Measurements from ENCODE around the gene MYO1E. TPM values are rescaled to one million over a fixed set of nuclear protein-coding genes. Genes with fewer than 3 reads are reported as not detected.

Gene MYO1E
- polyA plus RNA-seq, 1 donor from 2014 or later: 0.38 TPM

DNA sequence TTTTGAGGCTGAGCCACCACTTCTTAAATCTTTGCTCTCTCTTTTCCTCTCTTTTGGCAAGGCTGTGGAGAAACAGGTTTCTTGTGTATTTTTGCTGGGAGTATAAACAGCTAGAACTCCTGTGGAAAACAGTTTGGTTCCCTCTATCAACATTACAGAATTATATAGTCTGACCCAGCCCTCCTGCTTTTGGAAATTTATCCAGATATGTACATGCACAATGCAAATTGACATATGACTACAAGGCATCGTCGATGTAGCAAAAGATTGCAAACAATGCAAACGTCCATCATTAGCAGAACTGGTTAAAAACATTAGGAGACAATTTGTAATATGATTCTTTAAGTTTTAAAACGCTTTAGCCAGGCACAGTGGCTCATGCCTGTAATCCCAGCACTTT, 12.5 kb upstream of the MYO1E start:
- TF ChIP-seq EP300 (conservative IDR thresholded peaks at IDR 0.05; ENCODE audit: poor library complexity, severe bottlenecking) (no peak), POLR2AphosphoS5 (IDR thresholded peaks at IDR 0.05) (no peak), RAD21 (conservative IDR thresholded peaks at IDR 0.05) (no peak), MXI1 (conservative IDR thresholded peaks at IDR 0.05; ENCODE audit: poor library complexity, severe bottlenecking) (no peak), TAF1 (IDR thresholded peaks at IDR 0.05; ENCODE audit: low read depth) (no peak), REST (IDR thresholded peaks at IDR 0.05; ENCODE audit: borderline replicate concordance) (no peak), SMC3 (conservative IDR thresholded peaks at IDR 0.05; ENCODE audit: poor library complexity) (no peak), EZH2 (IDR thresholded peaks at IDR 0.05; ENCODE audit: borderline replicate concordance, insufficient read depth, low read length, poor library complexity, severe bottlenecking) (no peak)
- TF ChIP-seq, protein P1, sequence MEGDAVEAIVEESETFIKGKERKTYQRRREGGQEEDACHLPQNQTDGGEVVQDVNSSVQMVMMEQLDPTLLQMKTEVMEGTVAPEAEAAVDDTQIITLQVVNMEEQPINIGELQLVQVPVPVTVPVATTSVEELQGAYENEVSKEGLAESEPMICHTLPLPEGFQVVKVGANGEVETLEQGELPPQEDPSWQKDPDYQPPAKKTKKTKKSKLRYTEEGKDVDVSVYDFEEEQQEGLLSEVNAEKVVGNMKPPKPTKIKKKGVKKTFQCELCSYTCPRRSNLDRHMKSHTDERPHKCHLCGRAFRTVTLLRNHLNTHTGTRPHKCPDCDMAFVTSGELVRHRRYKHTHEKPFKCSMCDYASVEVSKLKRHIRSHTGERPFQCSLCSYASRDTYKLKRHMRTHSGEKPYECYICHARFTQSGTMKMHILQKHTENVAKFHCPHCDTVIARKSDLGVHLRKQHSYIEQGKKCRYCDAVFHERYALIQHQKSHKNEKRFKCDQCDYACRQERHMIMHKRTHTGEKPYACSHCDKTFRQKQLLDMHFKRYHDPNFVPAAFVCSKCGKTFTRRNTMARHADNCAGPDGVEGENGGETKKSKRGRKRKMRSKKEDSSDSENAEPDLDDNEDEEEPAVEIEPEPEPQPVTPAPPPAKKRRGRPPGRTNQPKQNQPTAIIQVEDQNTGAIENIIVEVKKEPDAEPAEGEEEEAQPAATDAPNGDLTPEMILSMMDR (IDR thresholded peaks at IDR 0.05; ENCODE audit: poor library complexity, severe bottlenecking): no peak
- no peaks in the 10 kb centered on the region for H3K36me3 ChIP-seq (ENCODE audit: insufficient read depth, low read length)
- H3K4me3 ChIP-seq (ENCODE audit: low read length): no peak overlapping the region
- H3K4me2 ChIP-seq (ENCODE audit: low read length): no peak overlapping the region
- H3K9me3 ChIP-seq (ENCODE audit: low read length): no peaks in the 10 kb centered on the region
- H3F3A ChIP-seq (ENCODE audit: insufficient read depth, low read length, poor library complexity, severe bottlenecking): no peaks in the 10 kb centered on the region
- H2AFZ ChIP-seq (ENCODE audit: low read depth, low read length): no peak overlapping the region
- no peak overlapping the region for H3K27ac ChIP-seq (ENCODE audit: low read length)
- no peaks in the 10 kb centered on the region for H4K20me1 ChIP-seq (ENCODE audit: insufficient read depth)
- no peaks in the 10 kb centered on the region for H3K9me2 ChIP-seq (ENCODE audit: insufficient read depth, low read length)
- H3K9ac ChIP-seq (ENCODE audit: low read length): no peak overlapping the region
- no peaks in the 10 kb centered on the region for H3K79me2 ChIP-seq (replicated peaks; ENCODE audit: insufficient read depth, low read length)
- H3K27me3 ChIP-seq (ENCODE audit: insufficient read depth, low read depth, low read length): no peaks in the 10 kb centered on the region

- no peaks in the 10 kb centered on the region for H3F3A ChIP-seq (ENCODE audit: insufficient read depth, low read length, poor library complexity, severe bottlenecking)
- no peak for TF ChIP-seq RAD21 (conservative IDR thresholded peaks at IDR 0.05)
- TF ChIP-seq POLR2AphosphoS5 (IDR thresholded peaks at IDR 0.05): no peak
- TF ChIP-seq, protein P1 (IDR thresholded peaks at IDR 0.05; ENCODE audit: poor library complexity, severe bottlenecking): no peak
- no peak for TF ChIP-seq SMC3 (conservative IDR thresholded peaks at IDR 0.05; ENCODE audit: poor library complexity)
- TF ChIP-seq EP300 (conservative IDR thresholded peaks at IDR 0.05; ENCODE audit: poor library complexity, severe bottlenecking): no peak
- TF ChIP-seq REST (IDR thresholded peaks at IDR 0.05; ENCODE audit: borderline replicate concordance): no peak
- TF ChIP-seq MXI1 (conservative IDR thresholded peaks at IDR 0.05; ENCODE audit: poor library complexity, severe bottlenecking): no peak
- TF ChIP-seq TAF1 (IDR thresholded peaks at IDR 0.05; ENCODE audit: low read depth): no peak
- no peak for TF ChIP-seq EZH2 (IDR thresholded peaks at IDR 0.05; ENCODE audit: borderline replicate concordance, insufficient read depth, low read length, poor library complexity, severe bottlenecking)
- H3K4me2 ChIP-seq (ENCODE audit: low read length): no peak overlapping the region
- no peaks in the 10 kb centered on the region for H3K9me2 ChIP-seq (ENCODE audit: insufficient read depth, low read length)
- H3K36me3 ChIP-seq (ENCODE audit: insufficient read depth, low read length): no peaks in the 10 kb centered on the region
- no peak overlapping the region for H3K27ac ChIP-seq (ENCODE audit: low read length)
- H3K27me3 ChIP-seq (ENCODE audit: insufficient read depth, low read depth, low read length): no peaks in the 10 kb centered on the region
- H3K4me3 ChIP-seq (ENCODE audit: low read length): no peak overlapping the region
- H3K9me3 ChIP-seq (ENCODE audit: low read length): no peaks in the 10 kb centered on the region
- H3K79me2 ChIP-seq (replicated peaks; ENCODE audit: insufficient read depth, low read length): no peaks in the 10 kb centered on the region
- H4K20me1 ChIP-seq (ENCODE audit: insufficient read depth): no peaks in the 10 kb centered on the region
- no peak overlapping the region for H3K9ac ChIP-seq (ENCODE audit: low read length)
- no peak overlapping the region for H2AFZ ChIP-seq (ENCODE audit: low read depth, low read length)
Observed at GRCh38 chr15:59384507-59384906, 11.8 kb upstream of the MYO1E start.
